GM12892 (cell line): Measurements from ENCODE around the gene NOP9.

Experiments used
- POLR2A ChIP-seq: IDR thresholded peaks from 2 replicates; pipeline ENCODE4 v1.6.1; 2011; ENCODE audit warnings: low read depth, low read length, control low read depth
- POLR2AphosphoS5 ChIP-seq: IDR thresholded peaks from 2 replicates; pipeline ENCODE4 v1.6.1; 2011; ENCODE audit warnings: low read depth, low read length, control low read depth

DNA sequence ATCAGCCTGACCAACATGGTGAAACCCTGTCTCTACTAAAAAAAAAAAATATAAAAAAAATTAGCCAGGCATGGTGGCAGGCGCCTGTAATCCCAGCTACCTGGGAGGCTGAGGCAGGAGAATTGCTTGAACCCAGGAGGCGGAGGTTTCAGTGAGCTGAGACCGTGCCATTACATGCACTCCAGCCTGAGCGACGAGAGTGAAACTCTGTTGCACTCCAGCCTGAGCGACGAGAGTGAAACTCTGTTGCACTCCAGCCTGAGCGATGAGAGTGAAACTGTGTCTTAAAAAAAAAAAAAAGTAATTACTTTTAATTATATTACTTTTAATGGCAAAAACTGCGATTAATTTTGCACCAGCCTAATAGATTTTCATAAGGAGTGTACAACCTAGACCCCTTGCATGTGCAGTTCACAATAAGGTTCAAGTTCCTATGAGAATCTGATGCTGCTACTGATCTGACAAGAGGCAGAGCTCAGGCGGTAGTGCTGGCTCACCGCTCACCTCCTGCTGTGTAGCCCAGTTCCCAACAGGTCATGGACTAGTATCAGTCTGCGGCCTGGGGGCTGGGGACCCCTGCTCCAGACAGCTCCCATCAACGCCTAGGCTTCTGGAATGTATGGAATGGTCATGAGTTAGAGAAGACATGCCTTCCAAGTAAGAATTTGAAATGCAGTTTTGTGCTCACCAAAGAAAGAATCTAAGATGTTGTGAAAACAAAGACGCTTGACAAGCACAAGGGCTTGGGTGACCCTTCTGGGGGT lies 21.7 kb downstream of the NOP9 start:
- TF ChIP-seq POLR2A (no peak), POLR2AphosphoS5 (no peak)
